Glomerular visceral epithelial cell (primary cell): ENCODE measurements around the gene TM4SF18.
"Not testable (repeated sequence)": the region's sequence is repeated elsewhere in the genome, so short reads cannot be mapped to it uniquely, and the experiment has no call there.

Experiments used
- DNase-seq: peaks from one replicate; pipeline ENCODE4 v3.0.0-alpha.2; 2016; ENCODE audit errors: extremely low spot score

TM4SF18 gene, protein sequence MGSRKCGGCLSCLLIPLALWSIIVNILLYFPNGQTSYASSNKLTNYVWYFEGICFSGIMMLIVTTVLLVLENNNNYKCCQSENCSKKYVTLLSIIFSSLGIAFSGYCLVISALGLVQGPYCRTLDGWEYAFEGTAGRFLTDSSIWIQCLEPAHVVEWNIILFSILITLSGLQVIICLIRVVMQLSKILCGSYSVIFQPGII

GRCh38 chr3:149333176-149333859 is at the start of gene TM4SF18:
TSS of gene TM4SF18 (minus strand) at chr3:149333636. CDS start at chr3:149333382, 254 bp downstream.
- DNase-seq = no peak

DNA sequence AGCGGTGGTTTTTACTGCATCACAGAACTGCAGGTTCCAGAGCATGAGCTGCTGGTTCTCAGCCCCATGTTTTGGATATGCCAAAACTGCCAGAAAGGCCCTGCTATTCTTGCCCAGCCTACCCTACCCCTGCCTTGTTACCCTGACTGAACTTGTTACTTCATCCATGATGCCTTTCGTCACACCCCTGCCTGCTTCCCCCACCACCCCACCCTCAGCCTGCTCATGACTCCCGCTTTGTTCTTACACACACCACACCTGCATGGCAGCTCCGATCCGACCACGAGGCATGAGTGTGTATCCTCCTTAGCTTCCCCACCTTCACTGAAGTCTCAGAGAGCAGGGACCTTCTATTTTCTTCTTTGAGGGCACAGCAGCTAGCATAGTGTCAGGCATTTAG is 49.1 kb upstream of the TM4SF18 start:
- no peak for DNase-seq

GRCh38 chr3:149382101-149382467 is 48.6 kb upstream of the TM4SF18 start:
- peak; percentile 49 for DNase-seq

DNA sequence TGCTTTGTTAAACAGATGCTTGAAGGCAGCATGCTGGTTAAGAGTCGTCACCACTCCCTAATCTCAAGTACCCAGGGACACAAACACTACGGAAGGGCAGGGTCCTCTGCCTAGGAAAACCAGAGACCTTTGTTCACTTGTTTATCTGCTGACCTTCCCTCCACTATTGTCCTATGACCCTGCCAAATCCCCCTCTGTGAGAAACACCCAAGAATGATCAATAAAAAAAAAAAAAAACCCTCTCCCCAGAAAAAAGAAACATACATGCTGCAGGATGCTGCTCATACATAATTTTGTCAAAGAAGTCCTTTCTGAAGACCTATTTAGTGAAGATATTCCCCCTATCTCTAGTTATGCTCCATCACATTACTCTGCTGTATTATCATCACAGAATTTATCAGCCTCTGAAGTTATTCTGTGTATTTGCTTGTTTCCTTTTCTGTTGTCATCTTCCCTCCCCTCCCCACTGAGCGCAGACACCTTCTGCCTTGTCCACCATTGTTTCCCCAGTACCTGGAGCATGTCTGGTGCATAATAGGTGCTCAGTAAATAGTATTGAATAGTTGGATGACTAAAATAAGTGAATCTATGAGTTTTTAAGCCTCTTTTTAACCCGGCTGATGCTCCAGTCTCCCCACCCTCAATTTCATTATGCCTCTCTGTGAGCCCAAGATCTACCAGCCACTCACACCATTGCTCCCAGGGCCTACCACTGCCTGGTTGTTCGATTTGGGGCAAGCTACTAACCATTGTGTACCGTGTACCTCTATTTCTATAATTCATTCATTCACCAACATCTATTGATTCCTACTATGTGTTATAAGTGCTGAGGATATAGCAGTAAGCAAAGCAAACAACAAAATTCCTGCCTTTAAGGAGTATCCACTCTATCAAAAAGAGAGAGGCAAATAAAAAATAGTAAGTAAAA is 48.0 kb upstream of the TM4SF18 start:
- DNase-seq = no peak

DNA sequence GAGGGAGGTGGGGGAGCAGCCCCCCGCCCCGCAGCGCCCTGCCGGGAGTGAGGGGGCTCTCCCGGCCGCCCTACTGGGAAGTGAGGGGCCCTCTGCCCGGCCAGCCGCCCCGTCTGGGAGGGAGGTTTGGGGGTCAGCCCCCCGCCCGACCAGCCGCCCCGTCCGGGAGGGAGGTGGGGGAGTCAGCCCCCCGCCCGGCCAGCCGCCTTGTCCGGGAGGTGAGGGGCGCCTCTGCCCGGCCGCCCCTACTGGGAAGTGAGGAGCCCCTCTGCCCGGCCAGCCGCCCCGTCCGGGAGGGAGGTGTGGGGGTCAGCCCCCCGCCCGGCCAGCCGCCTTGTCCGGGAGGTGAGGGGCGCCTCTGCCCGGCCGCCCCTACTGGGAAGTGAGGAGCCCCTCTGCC is 46.8 kb upstream of the TM4SF18 start:
- not testable (repeated sequence) for DNase-seq

GRCh38 chr3:149378478-149379309 is 45.3 kb upstream of the TM4SF18 start:
- no peak for DNase-seq

- DNase-seq = peak; percentile 96
Measured at GRCh38 chr3:149377408-149378364, 44.2 kb upstream of the TM4SF18 start, which contains the start of gene TM4SF1. TSS of gene TM4SF1 (minus strand) at chr3:149377649. CDS start at chr3:149377547, 102 bp downstream.

DNA sequence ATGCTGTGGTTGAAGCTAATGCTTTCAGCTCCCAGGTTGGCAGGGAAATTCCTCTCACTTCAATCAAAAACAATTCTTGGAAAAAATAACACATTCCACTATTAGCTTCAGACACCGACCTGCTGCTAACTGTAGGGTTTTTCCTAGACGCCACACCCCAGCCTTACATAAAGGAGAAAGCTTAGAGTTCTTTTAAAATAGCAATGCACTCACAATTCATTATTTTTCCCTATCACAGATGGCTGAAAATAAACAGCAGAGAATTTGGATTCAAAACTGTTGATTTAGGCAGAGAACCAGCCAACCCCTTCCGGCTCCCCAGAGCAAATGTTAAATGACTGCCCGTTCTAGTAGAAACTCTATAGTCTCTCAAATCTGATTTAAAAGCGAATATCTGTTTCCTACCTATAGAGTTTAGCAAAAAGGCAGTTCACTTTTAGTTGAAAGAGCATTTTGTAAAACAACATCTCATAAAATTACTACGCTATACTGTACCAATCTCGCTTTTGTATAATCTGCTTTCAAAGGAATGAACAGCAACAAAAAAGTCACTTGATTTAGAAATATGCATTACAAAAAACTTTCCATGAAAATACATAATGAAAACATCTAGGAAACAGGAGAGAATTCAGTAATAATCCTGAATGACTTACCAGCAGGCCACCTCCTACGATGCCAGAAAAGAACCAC is 43.4 kb upstream of the TM4SF18 start:
- peak; percentile 29 for DNase-seq

GRCh38 chr3:149375501-149376196 is 42.2 kb upstream of the TM4SF18 start:
- no peak for DNase-seq

DNA sequence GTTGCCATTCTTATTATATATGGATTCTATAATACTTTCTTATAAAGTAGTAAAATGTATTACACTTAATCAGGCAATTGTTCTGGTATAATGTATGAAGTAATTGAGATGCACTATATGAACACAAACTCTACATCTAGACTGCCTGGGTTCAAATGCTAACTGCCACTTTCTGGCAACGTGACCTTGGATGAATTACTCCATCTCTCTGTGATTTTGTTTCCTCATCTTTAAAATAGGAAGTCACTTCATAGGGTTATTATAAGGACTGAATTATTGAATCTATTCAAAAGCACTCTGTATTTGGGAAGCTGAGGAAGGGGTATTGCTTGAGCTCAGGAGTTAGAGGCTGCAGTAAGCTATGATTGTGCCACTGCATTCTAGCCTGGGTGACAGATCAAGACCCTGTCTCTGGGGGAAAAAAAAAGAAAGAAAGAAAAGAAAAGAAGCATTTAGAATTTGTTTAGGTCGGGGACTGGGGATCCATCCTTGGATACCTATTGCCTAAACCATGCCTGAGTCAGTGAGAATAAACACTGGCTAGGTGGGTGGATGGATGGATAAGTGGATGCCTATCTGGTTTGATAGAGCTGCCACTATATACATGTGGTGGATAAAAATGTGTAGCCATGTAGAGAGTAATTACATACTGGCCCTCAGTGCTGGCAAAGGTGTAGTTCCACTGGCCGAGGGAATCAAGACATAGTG is 41.5 kb upstream of the TM4SF18 start:
- no peak for DNase-seq

DNA sequence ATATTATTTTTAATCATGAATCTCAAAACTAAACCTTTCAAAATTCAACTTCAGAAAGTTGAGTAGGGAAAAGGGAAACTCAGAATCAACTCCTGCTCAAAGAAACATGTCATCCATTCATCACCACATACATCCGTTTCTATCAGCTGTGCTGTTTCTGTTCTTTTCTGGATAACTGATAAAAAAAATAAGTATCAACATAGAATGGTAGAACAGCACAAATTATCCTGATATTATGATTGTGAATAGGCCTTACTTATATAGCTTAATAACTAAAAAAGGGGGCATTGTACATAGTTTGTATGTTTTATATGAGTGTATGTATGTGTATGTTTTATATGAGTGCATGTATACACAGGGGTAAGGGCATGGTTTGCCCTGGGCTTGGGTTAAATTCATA is 41.0 kb upstream of the TM4SF18 start:
- DNase-seq = no peak

DNA sequence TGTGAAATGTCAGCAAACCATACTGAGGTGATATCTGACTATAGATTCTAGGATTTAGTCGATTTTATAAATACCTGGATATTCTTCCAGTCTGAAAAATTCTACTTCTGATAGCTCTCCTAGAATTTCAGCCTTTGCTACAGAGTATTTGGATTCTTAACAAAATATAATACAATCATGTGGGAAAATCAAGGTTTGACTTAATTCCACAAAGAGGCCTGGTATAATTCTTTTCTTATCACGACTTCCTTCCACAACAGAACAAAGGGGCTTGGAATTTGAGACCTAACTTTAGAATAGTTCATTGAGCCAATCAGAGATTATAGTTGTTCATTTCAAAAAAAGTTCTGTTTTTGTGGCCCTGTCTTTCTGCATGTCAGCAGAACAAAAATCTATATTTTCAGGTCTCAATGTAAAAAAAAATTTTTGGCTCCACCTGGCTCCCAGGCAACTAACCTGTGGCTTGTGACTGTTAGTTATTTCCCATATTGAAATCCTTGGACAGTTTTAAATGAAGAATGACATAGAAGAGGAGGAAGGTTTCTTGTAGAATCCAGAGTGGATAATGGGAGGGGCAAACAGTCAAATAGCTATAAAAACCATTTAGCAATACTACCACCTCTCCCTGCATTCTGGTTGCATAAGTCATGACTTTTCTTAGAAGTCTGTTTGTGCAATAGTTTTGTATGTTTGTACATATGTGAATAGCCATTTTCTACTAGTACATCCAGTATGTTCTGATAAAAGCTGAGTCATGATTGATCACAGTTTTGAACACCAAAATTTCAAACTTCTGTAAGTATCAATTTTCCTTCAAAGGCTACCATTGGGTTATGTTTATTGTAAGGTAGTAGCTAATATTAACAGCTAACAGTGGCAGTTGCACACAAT is 40.0 kb upstream of the TM4SF18 start:
- no peak for DNase-seq

- DNase-seq = no peak
Measured at GRCh38 chr3:149371723-149372114, 38.3 kb upstream of the TM4SF18 start.

GRCh38 chr3:149371001-149371722 is 37.7 kb upstream of the TM4SF18 start:
- no peak for DNase-seq

GRCh38 chr3:149369991-149370866 is 36.8 kb upstream of the TM4SF18 start:
- DNase-seq = no peak
